NCI-H510A treated with DMSO at 0.1 percent for 48 hours (cell line): ENCODE results near the gene SNORC.

Source experiments
- DNase-seq: peaks from one replicate; lab custom pipeline; 2025; lab: John Stamatoyannopoulos, UW

The SNORC gene

DNA sequence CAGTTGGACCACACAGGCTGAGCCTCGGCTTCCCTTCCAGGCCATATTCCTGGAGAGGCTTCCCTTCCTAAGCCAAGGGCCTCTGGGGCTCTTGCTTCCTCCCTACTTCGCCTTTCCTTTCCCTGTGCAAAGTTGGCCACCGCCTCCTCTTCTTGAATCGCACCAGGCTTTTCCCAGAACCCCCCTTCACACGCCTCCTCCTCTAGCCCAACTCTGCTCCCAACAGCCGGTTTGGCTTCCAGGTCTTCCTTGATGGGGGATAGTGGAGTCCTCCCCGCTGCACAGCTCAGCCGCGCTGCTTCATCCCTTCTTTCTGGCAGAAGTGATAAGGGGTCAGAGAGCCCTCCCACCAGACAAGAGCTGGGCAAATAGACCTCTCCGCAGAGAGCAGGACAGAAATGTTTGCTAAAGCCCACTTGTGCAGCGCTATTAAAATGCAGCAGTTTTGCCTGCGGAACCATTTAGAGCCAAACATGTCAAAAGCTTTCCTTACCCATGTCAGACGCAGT is 56.4 kb downstream of the SNORC start:
- no peak for DNase-seq

GRCh38 chr2:232927032-232927792 is 57.1 kb downstream of the SNORC start:
- no peak for DNase-seq

DNA sequence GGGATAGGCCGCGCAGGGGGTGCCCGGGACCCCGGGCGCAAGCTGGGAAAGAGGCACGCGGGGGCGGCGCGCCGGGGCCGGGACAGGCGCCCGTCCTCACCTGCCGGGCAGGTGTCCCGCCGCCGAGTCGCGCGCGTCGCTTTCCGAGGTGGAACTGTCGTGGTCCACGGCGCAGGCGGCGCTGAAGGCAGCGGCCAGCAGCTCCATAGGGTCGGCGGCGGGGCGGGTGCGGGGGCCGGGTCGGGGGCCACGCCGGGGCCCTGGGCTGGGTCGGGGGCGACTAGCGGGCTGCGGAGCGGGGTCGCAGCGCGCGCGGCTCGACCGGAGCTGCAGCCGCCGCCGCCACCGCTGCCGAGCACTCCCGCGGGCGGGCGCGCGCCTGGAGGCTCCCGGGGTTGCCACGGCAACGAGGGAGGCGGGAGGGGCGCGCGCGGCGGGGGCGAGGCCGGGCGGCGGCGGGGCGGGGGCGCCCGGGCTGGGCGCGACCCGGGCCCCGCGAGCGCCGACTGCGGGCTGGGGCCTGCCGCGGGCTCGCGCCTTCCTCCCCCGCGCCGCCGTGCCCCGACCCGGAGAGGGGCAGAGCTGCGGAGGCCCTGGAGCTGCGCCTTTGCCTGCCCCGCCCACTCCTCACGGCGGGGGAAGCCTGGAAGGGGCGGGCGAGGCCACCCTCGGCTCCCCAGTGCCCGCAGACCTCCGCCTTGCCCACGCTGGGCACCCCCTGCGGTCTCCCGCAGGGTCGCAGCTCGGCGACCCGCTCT is 57.9 kb downstream of the SNORC start:
- no peak for DNase-seq
